Ascending aorta (tissue), 2 donors: Measurements from ENCODE around the gene CTCFL. TPM values are rescaled to one million over a fixed set of nuclear protein-coding genes. Genes with fewer than 3 reads are reported as not detected.

Experiments used
- DNase-seq, 2 donors: peaks; one replicate each; pipeline ENCODE4 v3.0.0-alpha.2; 2019; ENCODE audit warnings: low spot score in 2 of 2
- H3K27ac ChIP-seq, 2 donors: fragments of 200-600 bp; sonication (generic); one replicate each; pipeline ENCODE4 v1.5.1; 2016 to 2017; ENCODE audit warnings: mild to moderate bottlenecking in 1 of 2
- H3K27me3 ChIP-seq: fragments of 200-600 bp; sonication (generic); one replicate; pipeline ENCODE4 v1.5.1; 2017
- H3K36me3 ChIP-seq, 2 donors: fragments of 200-600 bp; sonication (generic); one replicate each; pipeline ENCODE4 v1.5.1; 2016
- H3K4me1 ChIP-seq, 2 donors: fragments of 200-600 bp; sonication (generic); one replicate each; pipeline ENCODE4 v1.5.1; 2016 to 2017; ENCODE audit warnings: mild to moderate bottlenecking in 1 of 2
- H3K4me3 ChIP-seq, 2 donors: fragments of 200-600 bp; sonication (generic); one replicate each; pipeline ENCODE4 v1.5.1; 2016 to 2017; ENCODE audit warnings: mild to moderate bottlenecking in 1 of 2
- H3K9me3 ChIP-seq, 2 donors: fragments of 200-600 bp; sonication (generic); one replicate each; pipeline ENCODE4 v1.5.1; 2016
- CTCF ChIP-seq, 3 experiments: fragments of 200-600 bp in 2 of 3; fragments of 450-650 bp in 1 of 3; sonication (generic) in 2 of 3; IDR thresholded peaks; one replicate each; pipeline ENCODE4 v1.5.1; 2016 to 2019; ENCODE audit warnings: antibody characterized with exemption in 3 of 3, mild to moderate bottlenecking in 1 of 3, moderate library complexity in 1 of 3
- intact Hi-C: fragments of 100-400 bp; cut with DNase I; formaldehyde crosslinking; loops from one replicate; pipeline ENCODE4 v1.15.1; 2023
- total RNA-seq: library from RNA; depleted of rRNA; stranded (reverse); fragments of >200 nt; gene quantifications from one replicate; pipeline ENCODE4 v1.1.0, GENCODE V29; 2016

The CTCFL gene
- total RNA-seq, 1 donor from 2014 or later, result not detected

GRCh38 chr20:57448764-57449354 is 76.1 kb downstream of the CTCFL start:
- no peak overlapping the region for H3K4me3 ChIP-seq
- intact Hi-C loops, result loop anchor here (5.0 to 10.0 kb wide), 3 partner anchors 43 to 296 kb away; partner anchors contain the start of gene PMEPA1
- peaks cover 0 to 6% of the 10 kb centered on the region in 2 donors for H3K9me3 ChIP-seq
- peaks cover 19 to 20% of the 10 kb centered on the region in 2 donors for H3K4me1 ChIP-seq
- no peak for DNase-seq
- H3K27me3 ChIP-seq, result no peaks in the 10 kb centered on the region
- H3K27ac ChIP-seq, result no peak overlapping the region
- H3K36me3 ChIP-seq, result no peaks in the 10 kb centered on the region
- TF ChIP-seq CTCF (IDR thresholded peaks at IDR 0.05), result no peak

Other genes starting within 250 kb of the CTCFL start
- gene SPO11, start 195.3 kb downstream of the CTCFL start, total RNA-seq, result not detected
- gene RAE1, start 173.9 kb downstream of the CTCFL start, total RNA-seq, result 9.5 TPM
- gene RBM38, start 133.7 kb downstream of the CTCFL start, total RNA-seq, result 24.6 TPM
- gene PCK1, start 36.0 kb upstream of the CTCFL start, total RNA-seq, result 7.7 TPM
- not detected for gene ZBP1, start 95.3 kb upstream of the CTCFL start, total RNA-seq
- gene PMEPA1, start 184.9 kb upstream of the CTCFL start, total RNA-seq, result 56.8 TPM